ENCODE measurements around the gene TTYH2. TPM values are rescaled to one million over a fixed set of nuclear protein-coding genes. Genes with fewer than 3 reads are reported as not detected.

Gene TTYH2
- total RNA-seq, 1 experiment from 2014 or later, result 15.4 TPM

GRCh38 chr17:74220946-74221818 is 7.8 kb downstream of the TTYH2 start:
- Histone ChIP-seq H3K27me3 (replicated peaks; ENCODE audit: insufficient read depth, low read depth, low read length, poor library complexity) (no peaks in the 10 kb centered on the region), H3K27ac (ENCODE audit: low read depth, low read length, poor library complexity, severe bottlenecking) (no peak overlapping the region), H3K4me3 (ENCODE audit: low read depth, low read length, poor library complexity, severe bottlenecking) (no peak overlapping the region), H3K36me3 (ENCODE audit: insufficient read depth, low read length, poor library complexity, severe bottlenecking) (no peaks in the 10 kb centered on the region), H3K9me3 (ENCODE audit: low read depth, low read length, poor library complexity, severe bottlenecking) (no peaks in the 10 kb centered on the region), H3K4me1 (ENCODE audit: insufficient read depth, low read length, poor library complexity, severe bottlenecking) (peaks cover 5% of the 10 kb centered on the region)
- CTCF ChIA-PET, result no interaction called here
- BruUV-seq (replicated peaks), result no TSS peak
- no peak for TF ChIP-seq CTCF (conservative IDR thresholded peaks at IDR 0.05; ENCODE audit: low read depth, low read length)
- no peak for TF ChIP-seq EZH2 (IDR thresholded peaks at IDR 0.05; ENCODE audit: borderline replicate concordance, low read depth, low read length, poor library complexity, severe bottlenecking)
- intact Hi-C loops (cut with micrococcal nuclease; ENCODE audit: unreplicated experiment), result no loop called here
- POLR2A ChIA-PET (ENCODE audit: low non-redundant PET), result no interaction called here
- DNase-seq (ENCODE audit: low spot score), result no peak

- DNase-seq (ENCODE audit: low spot score), result no peak
- no peak overlapping the region for H3K4me3 ChIP-seq (ENCODE audit: low read depth, low read length, poor library complexity, severe bottlenecking)
- H3K27me3 ChIP-seq (replicated peaks; ENCODE audit: insufficient read depth, low read depth, low read length, poor library complexity), result no peaks in the 10 kb centered on the region
- H3K9me3 ChIP-seq (ENCODE audit: low read depth, low read length, poor library complexity, severe bottlenecking), result no peaks in the 10 kb centered on the region
- CTCF ChIA-PET, result no interaction called here
- intact Hi-C loops (cut with micrococcal nuclease; ENCODE audit: unreplicated experiment), result no loop called here
- no peaks in the 10 kb centered on the region for H3K36me3 ChIP-seq (ENCODE audit: insufficient read depth, low read length, poor library complexity, severe bottlenecking)
- no peaks in the 10 kb centered on the region for H3K4me1 ChIP-seq (ENCODE audit: insufficient read depth, low read length, poor library complexity, severe bottlenecking)
- H3K27ac ChIP-seq (ENCODE audit: low read depth, low read length, poor library complexity, severe bottlenecking), result no peak overlapping the region
- BruUV-seq (replicated peaks), result no TSS peak
- TF ChIP-seq EZH2 (IDR thresholded peaks at IDR 0.05; ENCODE audit: borderline replicate concordance, low read depth, low read length, poor library complexity, severe bottlenecking) (no peak), CTCF (conservative IDR thresholded peaks at IDR 0.05; ENCODE audit: low read depth, low read length) (no peak)
- POLR2A ChIA-PET (ENCODE audit: low non-redundant PET), result no interaction called here
Measured at GRCh38 chr17:74222399-74222798, 9.0 kb downstream of the TTYH2 start.

DNA sequence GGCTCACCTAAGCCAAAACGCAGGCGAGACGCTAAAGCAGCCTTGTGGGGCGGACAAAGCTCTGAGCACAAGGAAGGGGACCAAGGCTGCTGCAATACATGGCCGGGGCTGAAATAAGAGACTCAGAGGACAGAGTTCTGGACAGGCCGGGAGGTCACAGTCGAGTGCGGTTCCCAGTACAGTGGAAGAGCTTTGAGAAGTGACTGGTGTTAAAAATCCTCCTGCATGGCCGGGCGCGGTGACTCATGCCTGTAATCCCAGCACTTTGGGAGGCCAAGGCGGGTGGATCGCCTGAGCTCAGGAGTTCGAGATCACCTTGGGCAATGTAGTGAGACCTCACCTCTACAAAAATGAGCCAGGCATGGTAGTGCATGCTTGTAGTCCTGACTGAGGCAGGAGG is 10.5 kb downstream of the TTYH2 start:
- ChIA-PET POLR2A (ENCODE audit: low non-redundant PET) (no interaction called here), CTCF (no interaction called here)
- no TSS peak for BruUV-seq (replicated peaks)
- Histone ChIP-seq H3K4me3 (ENCODE audit: low read depth, low read length, poor library complexity, severe bottlenecking) (no peak overlapping the region), H3K36me3 (ENCODE audit: insufficient read depth, low read length, poor library complexity, severe bottlenecking) (no peaks in the 10 kb centered on the region), H3K27me3 (replicated peaks; ENCODE audit: insufficient read depth, low read depth, low read length, poor library complexity) (no peaks in the 10 kb centered on the region), H3K9me3 (ENCODE audit: low read depth, low read length, poor library complexity, severe bottlenecking) (no peaks in the 10 kb centered on the region), H3K27ac (ENCODE audit: low read depth, low read length, poor library complexity, severe bottlenecking) (no peak overlapping the region), H3K4me1 (ENCODE audit: insufficient read depth, low read length, poor library complexity, severe bottlenecking) (no peaks in the 10 kb centered on the region)
- no peak for DNase-seq (ENCODE audit: low spot score)
- TF ChIP-seq CTCF (conservative IDR thresholded peaks at IDR 0.05; ENCODE audit: low read depth, low read length) (no peak), EZH2 (IDR thresholded peaks at IDR 0.05; ENCODE audit: borderline replicate concordance, low read depth, low read length, poor library complexity, severe bottlenecking) (no peak)
- intact Hi-C loops (cut with micrococcal nuclease; ENCODE audit: unreplicated experiment), result no loop called here
